Myocyte (in vitro differentiated cells): ENCODE measurements around the gene ATOH8. TPM values are rescaled to one million over a fixed set of nuclear protein-coding genes. Genes with fewer than 3 reads are reported as not detected.
"Not testable (repeated sequence)": the region's sequence is repeated elsewhere in the genome, so short reads cannot be mapped to it uniquely, and the experiment has no call there.

Source experiments
- DNase-seq: peaks from one replicate; pipeline ENCODE4 v3.0.0-alpha.2; 2012; ENCODE audit warnings: low read depth
- polyA plus RNA-seq: library from polyadenylated mRNA; unstranded; fragments of >200 nt; gene quantifications from one replicate; pipeline ENCODE4 v1.2.1, GENCODE V29; 2012; ENCODE audit warnings: missing spikeins
- total RNA-seq: library from RNA; depleted of rRNA; stranded (reverse); fragments of >200 nt; gene quantifications from 2 replicates; pipeline ENCODE4 v1.2.3, GENCODE V29; 2014

The ATOH8 gene
- 7.2 and 8.3 TPM in 2 replicates for total RNA-seq
- polyA plus RNA-seq: 3.1 TPM

- DNase-seq: peak; percentile 68
These were observed at the start of gene ATOH8 for GRCh38 chr2:85753525-85754312. Gene ATOH8 (plus strand): TSS chr2:85753991. CDS start chr2:85754190, 199 bp downstream.

GRCh38 chr2:85704038-85704437 lies 49.8 kb upstream of the ATOH8 start:
- no peak for DNase-seq

- DNase-seq: peak; percentile 55
These were observed 48.8 kb upstream of the ATOH8 start for GRCh38 chr2:85704800-85705679.

- DNase-seq: peak; percentile 95
These were observed 48.1 kb upstream of the ATOH8 start for GRCh38 chr2:85705680-85706039.

GRCh38 chr2:85706063-85706462 lies 47.7 kb upstream of the ATOH8 start:
- DNase-seq: no peak

- DNase-seq: no peak
These were observed 47.0 kb upstream of the ATOH8 start for GRCh38 chr2:85706599-85707296.

GRCh38 chr2:85707304-85707703 lies 46.5 kb upstream of the ATOH8 start:
- peak; percentile 85 for DNase-seq

- DNase-seq: no peak
These were observed 45.1 kb upstream of the ATOH8 start for GRCh38 chr2:85708641-85709040.

GRCh38 chr2:85709401-85709811 lies 44.4 kb upstream of the ATOH8 start:
- DNase-seq: no peak

GRCh38 chr2:85710687-85711577 lies 42.9 kb upstream of the ATOH8 start:
- DNase-seq: peak; percentile 54

- DNase-seq: no peak
These were observed 42.2 kb upstream of the ATOH8 start for GRCh38 chr2:85711578-85712060.

GRCh38 chr2:85712336-85712735 lies 41.5 kb upstream of the ATOH8 start:
- DNase-seq: no peak

- DNase-seq: peak; percentile 43
These were observed 40.8 kb upstream of the ATOH8 start for GRCh38 chr2:85712849-85713612.

- no peak for DNase-seq
These were observed 40.0 kb upstream of the ATOH8 start for GRCh38 chr2:85713836-85714235.

GRCh38 chr2:85714421-85714820 lies 39.4 kb upstream of the ATOH8 start:
- not testable (repeated sequence) for DNase-seq

- DNase-seq: no peak
These were observed 39.0 kb upstream of the ATOH8 start for GRCh38 chr2:85714841-85715240.

GRCh38 chr2:85716346-85716914 lies 37.4 kb upstream of the ATOH8 start:
- no peak for DNase-seq

GRCh38 chr2:85717308-85718008 lies 36.3 kb upstream of the ATOH8 start:
- no peak for DNase-seq

- DNase-seq: no peak
These were observed 35.8 kb upstream of the ATOH8 start for GRCh38 chr2:85718009-85718391.
